Omental fat pad (tissue), 4 donors: ENCODE results near the gene SORCS2. TPM values are rescaled to one million over a fixed set of nuclear protein-coding genes. Genes with fewer than 3 reads are reported as not detected.

ENCODE experiments used
- ATAC-seq: fragments of 150-250 bp; one replicate; pipeline ENCODE4 v1.9.1; 2016; ENCODE audit warnings: mild to moderate bottlenecking, moderate library complexity; ENCODE audit not compliant: low FRiP score
- DNase-seq: peaks from one replicate; pipeline ENCODE4 v3.0.0-alpha.2; 2019; ENCODE audit warnings: low spot score
- total RNA-seq, 4 donors: library from RNA; depleted of rRNA; stranded (reverse); fragments of >200 nt; gene quantifications; one replicate each; pipeline ENCODE4 v1.1.0, GENCODE V29; 2016
- TF ChIP-seq, protein P1 (sequence below), 3 donors: fragments of 450-650 bp; IDR thresholded peaks; one replicate each; pipeline ENCODE4 v1.5.1; 2016 to 2017; ENCODE audit warnings: antibody characterized with exemption in 3 of 3, mild to moderate bottlenecking in 3 of 3, moderate library complexity in 2 of 3

The SORCS2 gene
- total RNA-seq, 4 donors from 2014 or later = 0.63 to 4.6 (median 1.2) TPM

DNA sequence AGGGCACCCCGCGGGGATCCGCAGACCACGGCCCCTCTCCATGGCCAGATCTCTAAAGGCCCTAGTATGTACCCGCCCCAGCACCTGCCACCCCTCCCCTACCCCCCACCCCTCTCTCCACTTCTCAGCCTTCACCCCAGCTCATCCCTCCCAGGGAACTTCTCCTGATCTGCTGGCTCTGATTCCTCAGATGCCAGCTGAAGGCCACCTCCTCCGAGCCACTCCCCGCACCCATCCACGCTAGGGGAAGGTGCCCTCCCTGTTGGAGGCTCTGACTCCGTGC lies 230.5 kb downstream of the SORCS2 start:
- TF ChIP-seq, protein P1, sequence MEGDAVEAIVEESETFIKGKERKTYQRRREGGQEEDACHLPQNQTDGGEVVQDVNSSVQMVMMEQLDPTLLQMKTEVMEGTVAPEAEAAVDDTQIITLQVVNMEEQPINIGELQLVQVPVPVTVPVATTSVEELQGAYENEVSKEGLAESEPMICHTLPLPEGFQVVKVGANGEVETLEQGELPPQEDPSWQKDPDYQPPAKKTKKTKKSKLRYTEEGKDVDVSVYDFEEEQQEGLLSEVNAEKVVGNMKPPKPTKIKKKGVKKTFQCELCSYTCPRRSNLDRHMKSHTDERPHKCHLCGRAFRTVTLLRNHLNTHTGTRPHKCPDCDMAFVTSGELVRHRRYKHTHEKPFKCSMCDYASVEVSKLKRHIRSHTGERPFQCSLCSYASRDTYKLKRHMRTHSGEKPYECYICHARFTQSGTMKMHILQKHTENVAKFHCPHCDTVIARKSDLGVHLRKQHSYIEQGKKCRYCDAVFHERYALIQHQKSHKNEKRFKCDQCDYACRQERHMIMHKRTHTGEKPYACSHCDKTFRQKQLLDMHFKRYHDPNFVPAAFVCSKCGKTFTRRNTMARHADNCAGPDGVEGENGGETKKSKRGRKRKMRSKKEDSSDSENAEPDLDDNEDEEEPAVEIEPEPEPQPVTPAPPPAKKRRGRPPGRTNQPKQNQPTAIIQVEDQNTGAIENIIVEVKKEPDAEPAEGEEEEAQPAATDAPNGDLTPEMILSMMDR (IDR thresholded peaks at IDR 0.05) = no peak
- ATAC-seq (no peak), DNase-seq (no peak)

DNA sequence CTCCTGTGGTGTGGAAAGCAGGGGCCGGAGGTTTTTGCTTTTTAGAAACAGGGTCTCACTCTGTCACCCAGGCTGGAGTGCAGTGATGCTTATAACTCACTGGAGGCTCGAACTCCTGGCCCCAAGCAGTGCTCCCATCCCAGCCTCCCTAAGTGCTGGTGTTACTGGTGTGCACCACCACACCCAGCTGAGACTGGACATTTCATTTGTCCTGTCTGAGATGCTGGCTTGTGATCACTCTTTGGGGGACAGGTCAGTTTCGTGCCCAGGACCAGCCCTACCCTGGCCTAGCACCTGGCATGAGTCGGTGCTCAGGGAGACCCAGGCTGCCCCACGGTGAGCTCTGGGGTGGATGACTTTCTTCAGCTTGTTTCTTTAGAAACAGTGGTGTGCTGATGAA lies 231.1 kb downstream of the SORCS2 start:
- no peak for ATAC-seq
- TF ChIP-seq, protein P1 (IDR thresholded peaks at IDR 0.05) = no peak
- DNase-seq = no peak

DNA sequence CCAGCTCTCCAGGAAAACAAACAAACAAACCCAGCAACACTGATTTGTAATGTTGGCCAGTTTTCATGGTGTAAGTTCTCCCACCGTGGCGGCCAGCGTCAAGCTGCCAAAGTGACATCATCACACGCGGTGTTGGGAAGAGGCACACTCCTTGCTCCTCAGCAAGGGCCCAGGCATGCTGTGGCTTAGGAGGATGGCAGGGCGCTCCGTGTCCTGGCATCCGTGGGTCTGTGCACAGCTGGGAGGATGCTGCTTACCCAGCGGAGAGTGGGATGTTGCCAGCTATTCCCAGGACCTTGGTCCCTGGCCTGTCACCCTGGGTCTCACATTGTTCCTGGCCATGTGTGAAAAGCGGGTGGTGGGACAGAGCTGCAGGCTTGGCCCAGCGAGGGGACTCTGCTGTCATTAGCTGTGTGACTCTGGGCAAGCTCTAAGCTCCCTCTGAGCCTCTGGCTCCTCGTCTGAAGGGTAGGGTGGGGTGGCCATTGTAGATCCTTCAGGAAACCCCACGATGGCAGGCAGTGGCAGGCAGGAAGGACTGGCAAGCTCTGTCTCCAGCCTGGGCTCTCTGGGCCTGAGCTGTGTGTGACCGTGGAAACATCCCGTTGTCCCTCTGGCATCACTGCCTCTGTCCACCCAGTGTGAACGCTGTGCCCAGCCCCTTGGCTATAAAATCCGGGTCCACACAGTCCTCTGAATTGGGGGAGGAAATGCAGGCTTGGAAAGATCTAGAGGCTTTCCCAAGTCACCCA lies 231.6 kb downstream of the SORCS2 start:
- TF ChIP-seq, protein P1 (IDR thresholded peaks at IDR 0.05) = no peak
- DNase-seq = no peak
- ATAC-seq = no peak

DNA sequence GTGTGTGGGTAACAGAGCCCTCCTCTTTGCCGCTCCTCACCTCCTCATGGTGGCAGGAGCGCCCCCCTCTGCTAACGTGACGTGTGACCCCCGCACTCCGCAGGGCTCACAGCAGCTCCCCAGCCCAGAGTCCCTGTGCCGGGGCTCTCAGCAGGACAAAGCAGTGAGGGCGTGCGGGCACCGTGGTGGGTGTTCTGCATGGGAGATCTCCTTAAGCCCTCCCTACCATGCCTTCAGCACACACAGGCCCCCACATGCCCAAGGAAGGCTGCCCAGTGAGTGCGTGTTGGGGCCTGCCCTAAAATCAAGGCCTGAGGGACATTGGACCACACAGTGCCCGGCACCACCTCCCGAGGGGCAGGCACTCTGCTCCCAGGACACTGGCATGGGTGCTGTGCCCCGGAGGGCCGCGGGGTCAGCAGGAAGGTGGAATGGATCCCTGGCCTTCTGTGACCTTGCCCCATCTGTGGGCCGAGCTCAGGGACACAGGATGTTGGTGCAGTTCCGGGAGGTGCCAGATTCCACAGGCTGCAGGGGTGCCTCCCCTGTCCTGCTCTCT lies 232.3 kb downstream of the SORCS2 start:
- DNase-seq (no peak), ATAC-seq (no peak)
- TF ChIP-seq, protein P1 (IDR thresholded peaks at IDR 0.05) = no peak

DNA sequence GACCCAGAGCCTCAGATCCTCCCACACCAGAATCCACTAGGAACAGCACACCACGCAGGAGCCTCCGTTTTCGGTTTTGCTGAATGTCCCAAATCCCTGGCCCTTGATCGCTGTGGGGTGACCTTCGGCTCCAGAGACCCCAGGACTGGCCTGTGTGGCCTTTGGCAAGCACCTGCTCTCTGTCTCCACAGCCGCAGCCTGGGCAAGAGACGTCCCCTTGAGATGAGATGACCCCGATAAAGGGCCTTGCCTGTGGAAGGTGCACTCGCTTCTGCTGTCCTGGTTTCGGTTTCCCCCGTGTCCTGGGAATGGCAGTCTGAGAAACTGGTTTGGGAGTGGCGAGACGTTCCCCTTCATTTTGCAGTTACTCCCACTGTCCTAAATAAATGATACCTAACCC lies 232.8 kb downstream of the SORCS2 start:
- DNase-seq (no peak), ATAC-seq (no peak)
- TF ChIP-seq, protein P1 (IDR thresholded peaks at IDR 0.05) = no peak

DNA sequence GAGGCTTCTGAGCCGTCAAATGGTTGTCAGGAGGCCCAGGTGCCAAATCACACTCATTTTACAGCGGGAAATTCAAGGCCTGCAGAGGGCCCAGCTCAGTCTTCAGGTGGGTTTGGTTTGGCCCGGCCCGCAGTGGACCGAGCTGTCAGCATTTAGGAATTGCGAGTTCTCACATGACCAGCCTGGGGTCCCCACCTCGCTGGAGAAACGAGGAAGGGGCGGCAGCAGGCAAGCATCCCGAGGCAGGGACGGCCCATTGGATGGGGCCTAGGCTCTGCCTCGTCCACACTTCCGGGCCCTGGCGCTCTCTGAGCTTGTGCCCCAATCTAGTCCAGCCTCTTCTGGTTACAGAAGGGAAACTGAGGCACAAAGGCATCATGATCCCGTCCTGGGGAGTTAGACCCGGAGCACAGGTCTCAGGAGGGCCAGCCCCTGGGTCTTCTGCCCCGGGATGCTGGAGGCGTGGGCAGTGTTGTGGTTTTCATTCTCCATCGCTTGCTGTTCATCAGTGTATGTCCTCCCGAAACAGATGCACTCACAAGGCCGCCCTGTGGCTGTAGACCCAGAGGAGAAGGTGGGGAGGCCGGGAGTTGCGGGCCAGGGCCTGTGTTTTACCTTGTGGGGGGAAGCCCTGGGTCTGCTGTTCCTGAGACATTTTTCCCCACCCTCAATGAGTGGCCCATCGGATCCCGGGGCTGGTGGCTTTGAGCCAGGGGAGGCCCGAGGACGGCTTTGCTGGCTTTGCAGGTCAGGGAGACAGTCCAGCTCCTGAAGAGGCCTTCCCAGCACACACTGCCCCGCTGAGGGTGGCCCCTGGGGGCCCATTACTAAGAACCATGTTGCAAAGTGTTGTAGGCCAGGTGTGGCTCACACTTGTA lies 233.5 kb downstream of the SORCS2 start:
- no peak for ATAC-seq
- no peak for DNase-seq
- TF ChIP-seq, protein P1 (IDR thresholded peaks at IDR 0.05) = no peak
